Measurements from ENCODE around the gene GALNT2.

GALNT2 gene

DNA sequence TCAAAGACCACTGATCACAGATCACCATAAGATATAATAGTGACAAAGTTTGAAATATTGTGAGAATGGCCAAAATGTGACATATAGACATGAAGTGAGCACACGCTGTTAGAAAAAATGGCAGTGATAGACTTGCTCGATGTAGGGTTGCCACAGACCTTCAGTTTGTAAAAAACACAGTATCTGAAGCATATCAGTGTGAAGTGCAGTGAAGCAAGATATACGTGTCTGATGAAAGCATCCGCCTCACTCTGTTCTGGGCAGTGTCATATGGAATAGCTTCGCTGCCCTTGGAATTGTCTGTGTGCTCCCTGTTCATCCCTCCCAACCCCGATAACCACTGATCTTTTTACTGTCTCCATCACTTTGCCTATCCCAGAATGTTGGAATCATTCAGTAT, 50.7 kb downstream of the GALNT2 start:
- no peak for DNase-seq

DNA sequence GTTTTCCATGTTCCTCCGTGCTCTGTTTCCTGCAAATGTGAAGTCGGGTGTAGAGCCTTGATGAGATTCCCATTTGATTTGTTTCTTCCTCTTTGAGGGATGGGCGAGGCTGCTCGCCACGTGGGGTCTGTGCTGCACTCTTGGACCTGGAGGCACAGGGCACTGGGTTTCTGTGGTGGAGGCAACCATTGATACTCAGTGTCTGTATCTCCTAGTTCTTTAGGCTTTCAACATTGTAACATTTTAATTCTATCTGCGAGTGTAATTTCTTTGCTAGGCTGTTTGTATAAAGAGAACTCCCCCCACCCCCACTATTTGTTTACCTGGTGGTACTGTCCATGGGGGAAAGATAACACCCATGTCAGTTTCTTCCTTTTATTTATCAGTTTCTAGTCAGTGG, 52.3 kb downstream of the GALNT2 start:
- DNase-seq: no peak

DNA sequence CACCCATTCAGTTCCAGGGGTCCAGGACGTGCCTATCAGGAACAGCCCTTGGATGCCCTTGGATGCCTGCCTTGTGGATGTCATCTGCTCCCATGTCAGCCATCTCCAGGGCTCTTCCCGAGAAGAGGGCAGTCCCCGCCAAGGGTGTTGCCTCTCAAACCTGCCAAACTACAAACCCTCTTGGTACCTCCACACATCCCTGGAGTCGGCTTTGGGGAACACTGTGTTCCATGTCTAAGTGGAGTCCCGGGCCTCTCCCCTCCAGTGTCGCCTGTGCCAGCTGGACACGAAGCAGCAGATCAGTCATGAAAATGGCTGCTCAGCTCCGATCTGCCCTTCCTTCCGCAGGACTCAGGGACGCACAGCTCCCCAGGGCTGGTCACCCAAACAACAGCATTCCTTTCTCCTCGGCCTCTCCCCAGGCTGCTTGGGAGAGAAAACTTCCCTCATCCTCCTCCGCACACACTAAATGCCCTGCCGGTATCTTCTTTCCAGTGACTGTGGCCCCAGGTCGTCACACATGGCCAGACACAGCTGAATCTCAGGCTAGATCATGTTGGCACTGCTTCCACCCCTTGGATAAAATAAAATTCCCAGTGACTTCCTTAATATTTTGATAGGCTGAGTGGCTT, 53.4 kb downstream of the GALNT2 start:
- no peak for DNase-seq

DNA sequence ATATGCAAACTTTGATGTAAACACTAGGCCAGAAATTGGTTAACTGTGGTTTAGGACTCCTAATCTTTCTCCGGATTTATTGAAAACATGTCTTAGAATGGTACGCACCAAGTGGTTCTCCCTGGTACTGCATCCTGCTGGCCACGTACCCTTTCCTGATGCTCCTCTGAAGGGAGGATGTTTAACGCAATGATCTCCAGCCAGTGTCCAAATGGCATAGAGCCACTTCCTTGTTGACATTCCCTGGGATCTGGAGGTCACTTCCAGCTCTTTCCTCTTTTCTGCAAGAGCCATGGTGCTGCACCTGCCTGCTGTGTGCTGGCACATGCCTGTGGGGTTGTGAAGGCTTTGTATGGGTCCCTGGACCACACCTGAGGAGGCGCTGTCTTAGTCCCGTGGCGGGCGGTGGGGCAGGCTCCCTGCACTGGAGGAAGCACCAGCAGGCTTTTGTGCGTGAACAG, 53.9 kb downstream of the GALNT2 start:
- DNase-seq: no peak

DNA sequence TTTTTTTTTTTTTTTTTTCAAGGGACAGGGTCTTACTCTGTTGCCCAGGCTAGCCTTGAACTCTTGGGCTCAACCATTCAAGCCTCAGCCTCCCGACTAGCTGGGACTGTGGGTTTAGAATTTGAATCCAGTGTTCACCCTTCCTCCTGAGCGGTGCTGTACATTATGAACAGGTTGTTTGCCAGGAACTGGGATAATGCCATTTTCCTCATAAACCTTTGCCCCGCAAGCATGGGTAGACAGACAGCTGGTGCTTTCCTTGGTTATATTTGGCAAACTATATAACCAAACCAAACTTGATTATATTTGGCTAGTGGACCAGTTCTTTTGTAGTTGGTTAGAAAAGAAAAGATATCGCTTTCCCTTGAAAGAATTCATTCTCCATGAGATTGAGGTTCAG, 54.9 kb downstream of the GALNT2 start:
- DNase-seq: no peak

DNA sequence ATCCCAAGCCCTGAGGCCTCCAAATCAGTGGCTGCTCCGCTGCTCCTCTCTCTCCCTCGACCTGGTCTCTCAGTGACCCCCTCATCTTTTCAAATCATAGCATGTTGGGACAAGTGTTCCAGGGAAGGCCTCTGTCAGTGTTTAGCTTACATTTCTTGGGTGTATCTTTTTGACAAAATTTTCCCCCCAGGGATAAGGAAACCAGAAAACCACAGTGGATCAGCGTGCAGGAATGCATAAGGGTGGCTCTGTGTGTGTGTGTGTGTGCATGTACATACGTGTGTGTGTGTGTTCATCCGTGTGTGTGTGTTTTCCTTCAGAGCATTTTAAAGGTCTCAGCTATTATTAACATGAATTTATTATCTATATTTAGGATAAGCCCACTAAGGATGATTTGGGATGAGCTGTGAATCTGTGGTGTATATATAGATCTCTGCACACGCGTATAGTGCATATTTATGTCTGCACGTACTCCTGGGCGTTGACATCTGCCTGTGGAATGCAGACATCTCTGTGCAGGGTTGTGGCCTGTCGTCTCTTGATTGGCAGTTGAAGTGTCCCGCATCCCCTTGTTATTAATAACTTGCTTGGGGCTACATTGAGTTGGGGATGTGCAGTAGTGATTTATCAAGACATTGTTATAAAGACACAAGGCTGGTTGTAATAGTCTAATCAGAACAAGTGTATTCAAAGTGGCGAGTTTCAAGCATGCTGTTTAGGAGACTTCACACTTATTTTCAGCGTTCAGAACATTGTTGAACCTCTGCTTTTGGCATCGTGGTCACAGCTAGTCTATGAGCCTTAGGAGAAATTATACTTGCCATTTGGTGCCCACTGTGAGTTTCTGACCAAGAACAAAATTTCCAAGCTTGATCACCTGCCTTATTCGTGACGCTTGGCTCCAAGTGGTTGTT, 55.6 kb downstream of the GALNT2 start:
- no peak for DNase-seq

DNA sequence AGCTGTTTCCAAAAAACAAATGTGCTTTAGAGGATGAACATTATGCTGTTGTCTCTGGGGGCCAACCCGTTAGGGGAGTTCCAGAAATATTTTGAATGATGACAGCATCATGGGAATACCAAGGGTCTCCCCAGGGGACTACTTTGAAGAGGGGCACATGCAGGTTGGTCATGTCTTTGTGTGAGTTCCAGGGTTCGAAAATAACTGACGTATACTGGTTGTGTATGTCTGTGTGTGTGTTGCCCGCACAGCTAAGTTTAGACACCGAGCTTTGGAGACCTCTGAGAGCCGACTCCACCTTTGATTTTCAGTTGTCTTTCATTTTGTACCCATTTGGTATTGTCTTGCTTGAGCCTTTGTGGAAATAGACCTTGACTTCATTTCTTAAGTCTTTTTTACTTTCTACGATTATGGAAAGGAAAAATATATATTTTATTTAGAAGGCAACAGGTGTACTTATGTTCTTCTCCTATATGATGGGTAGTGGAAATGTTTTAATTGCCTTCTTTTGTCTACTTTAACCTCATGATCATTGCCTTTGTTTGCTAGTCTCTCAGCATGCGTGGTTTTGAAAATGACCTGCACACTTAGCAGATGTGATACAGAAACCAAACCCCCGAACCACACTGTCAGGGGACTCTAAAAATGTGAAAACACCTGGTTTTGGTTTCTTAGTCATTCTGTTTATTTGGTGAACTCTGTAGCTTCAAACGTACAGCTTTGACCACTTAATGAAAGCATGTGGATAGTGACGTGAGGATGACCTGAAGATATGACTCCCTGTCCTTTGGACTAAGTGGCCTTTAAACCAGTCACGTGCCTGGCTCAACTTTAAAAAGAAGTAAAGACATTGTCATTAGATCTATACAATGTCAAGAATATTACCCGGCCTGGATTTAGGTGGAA, 56.5 kb downstream of the GALNT2 start:
- no peak for DNase-seq

DNA sequence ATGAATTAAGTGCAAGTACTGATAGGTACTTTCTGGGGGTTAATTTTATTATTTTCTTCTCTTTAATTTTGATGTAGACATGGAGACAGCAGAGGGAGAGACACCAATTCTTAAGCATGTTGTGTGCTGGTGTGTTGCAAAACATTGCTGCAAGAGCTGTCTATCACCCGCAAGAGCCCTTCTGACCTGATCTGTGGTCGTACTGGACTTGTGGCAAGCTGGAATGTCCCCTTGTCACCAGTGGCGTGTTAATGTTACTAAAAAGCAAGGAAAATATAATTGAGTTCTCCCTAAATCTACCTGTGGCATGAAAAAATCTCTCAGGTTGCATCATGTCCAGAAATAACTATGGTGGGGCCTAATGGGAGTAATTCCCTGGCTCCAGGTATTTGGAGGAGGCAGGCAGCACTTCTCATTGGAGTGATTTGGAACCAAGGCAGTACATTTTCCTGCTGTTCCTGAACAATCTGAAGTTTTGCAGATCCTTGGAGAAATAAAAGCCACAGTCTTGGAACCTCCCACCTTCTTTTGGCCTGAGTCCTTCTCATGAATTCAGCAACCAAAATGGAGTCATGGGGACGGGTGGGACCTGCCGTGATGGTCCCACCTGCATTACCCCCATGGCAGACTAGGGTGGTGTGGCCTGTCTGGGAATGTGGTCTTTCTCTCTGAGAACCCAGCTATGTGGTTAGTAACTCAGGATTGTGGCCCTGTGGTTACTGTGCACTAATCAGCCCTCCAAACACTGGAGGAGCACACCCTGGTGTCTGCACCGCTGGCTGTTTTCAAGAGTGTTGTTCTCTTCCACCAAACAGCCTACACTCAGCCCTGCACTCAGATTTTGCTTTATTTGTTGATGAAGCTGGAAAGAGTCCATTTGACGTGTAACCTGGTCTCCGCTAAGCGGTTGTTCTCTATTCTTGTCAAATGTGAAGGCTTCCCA, 57.4 kb downstream of the GALNT2 start:
- no peak for DNase-seq

DNA sequence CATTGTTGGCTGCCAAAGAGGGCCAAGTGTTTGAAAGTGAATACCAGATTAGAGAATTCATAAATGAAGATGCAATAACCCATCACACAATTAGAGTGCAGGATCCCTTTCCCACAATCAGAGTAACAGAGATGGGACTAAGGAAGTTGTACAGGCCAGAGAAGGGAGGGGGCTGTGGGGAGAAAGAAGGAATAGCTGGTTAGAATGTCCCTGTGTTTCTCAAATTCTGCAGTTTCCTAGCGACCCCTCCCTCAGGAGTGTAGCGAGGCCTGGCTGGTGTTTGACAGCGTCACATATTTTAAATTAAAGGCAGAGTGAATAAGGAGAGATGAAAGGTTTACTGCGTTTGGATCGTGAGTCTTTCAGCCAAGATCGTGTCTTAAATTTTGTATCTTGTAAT, 58.1 kb downstream of the GALNT2 start:
- DNase-seq: no peak

DNA sequence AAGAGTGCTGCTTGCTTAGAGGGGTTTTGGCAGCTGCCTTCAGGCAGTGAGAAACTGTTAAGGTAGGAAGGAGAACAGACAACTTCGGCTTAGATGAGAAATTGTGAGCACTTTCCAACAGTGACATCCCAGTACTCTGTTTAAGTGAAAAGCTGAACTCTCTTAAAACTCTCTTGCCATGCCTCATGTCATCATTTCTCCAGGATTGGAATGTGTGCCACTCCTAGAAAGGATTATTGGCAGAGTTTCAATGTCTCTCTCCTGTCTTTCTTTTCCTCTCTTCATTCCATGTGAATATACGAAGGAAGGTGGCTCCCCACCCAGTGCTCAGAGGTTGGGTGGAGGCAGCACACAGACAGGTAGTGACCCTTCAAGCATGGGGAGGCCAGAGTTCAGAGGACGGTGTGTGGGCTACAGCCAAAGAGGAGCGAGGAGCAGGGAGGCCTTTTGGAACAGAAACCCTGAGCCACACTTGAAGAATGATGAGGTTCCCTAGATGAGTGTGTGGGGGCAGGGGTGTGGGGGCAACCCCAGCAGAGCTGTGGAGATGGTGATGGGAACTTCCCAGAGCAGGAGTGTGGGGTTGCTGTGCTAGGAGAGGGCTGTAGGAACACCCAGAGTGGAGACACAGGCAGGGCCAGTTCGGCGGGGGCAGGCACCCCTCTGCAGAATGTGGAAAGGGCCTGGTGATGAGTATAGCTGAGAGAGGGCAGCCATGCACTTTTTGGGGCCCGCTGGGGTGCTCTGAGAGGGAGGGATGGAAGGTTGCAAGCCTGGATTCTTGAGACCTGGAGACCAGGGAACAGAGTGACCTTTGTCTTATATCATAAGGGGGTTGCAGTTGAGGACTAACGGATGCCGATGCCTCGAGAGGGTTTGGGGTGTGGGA, 58.8 kb downstream of the GALNT2 start:
- no peak for DNase-seq

DNA sequence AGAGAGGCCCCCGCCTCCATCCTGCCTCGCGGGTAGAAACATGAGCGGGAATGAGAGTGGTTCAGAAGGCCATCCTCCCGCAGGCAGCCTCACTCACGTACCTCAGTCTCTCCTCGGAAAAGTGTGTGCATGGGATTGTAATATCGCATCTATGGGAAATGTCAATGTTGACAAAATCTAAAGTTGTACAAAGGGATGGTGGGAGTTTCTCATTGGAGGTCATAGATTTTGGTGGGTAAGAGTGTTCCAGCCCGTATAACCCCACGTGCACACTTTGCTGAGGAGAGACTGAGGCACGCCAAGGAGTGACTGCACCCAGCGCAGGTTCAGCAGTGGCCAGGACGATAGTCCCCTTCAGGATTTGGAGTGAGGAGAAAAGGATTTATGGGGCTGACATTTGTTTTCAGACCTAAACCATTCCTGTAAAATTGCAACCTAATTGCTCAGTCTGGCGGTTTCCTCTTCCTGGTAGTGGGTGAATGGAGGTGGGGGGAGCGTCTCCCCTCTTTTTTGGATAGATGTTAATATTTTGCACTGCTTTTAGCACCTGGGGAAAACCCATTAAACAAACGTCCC, 59.6 kb downstream of the GALNT2 start:
- DNase-seq: no peak

DNA sequence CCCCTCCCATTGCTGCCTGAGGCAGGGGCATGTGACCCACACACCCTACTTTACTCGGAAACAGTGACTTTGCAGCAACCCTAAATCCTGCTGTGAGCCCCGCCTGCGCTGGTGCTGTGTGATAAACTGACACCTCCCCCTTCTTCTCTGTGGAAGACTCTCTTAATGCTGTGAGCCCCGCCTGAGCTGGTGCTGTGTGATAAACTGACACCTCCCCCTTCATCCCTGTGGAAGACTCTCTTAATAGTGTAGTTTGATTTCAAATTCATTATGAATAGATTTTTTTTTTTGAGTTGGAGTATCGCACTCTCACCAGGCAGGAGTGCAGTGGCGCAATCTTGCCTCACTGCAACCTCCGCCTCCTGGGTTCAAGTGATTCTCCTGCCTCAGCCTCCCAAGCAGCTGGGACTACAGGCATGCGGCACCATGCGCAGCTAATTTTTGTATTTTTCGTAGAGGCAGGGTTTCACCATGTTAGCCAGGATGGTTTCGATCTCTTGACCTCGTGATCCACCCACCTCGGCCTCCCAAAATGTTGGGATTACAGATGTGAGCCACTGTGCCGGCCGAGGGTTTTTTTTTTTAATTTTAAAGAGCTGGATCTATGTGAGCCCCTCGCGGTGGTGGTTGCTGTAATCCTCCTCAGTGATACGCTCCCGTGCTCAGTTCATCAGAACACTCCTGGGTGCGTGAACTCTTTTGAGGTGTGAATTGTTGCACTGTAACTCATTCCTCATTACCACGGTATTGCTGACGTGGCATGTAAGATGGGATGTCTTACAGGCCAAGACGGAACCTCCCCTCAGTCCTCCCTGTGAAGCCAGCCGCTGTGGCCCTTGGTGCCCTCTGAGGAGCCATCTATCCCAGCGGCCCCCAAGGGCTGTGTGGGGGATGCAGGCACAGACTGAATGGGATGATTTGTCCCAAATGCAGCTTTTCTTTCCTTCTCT, 60.3 kb downstream of the GALNT2 start:
- DNase-seq: no peak

DNA sequence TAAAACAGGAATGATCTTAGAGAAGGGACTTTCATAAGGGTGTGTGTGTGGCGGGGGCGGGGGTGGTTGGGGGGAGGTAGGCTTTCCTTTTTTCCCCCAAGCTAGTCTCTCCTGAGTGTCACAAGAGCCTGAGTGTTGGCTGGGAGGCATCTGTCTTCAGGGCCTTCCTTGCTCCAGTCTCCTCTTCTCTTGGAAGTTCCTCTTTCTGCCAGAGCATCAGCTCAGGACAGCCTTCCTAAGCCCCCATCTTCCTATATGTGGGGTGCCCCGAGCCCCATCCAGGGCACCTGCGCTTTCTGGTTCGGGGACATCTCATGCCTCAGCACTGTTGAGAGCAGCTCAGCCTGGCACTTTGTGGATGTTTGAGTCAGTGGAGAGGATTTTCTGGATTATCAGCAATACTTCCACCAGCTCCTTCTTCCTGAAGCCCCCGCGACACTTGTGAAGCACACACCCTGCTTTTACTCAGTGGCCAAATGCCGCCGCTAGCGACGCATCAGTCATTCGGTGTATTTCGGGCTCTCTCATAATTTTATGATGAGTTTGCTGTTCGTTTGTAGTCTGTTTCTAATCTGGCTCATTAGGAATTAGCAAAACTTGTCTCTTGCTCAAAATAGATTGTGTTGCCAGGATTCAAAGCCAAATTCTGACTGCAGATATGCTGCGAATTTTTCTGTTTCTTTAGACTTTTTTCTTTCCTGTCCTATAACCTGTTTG, 61.7 kb downstream of the GALNT2 start:
- DNase-seq: no peak

DNA sequence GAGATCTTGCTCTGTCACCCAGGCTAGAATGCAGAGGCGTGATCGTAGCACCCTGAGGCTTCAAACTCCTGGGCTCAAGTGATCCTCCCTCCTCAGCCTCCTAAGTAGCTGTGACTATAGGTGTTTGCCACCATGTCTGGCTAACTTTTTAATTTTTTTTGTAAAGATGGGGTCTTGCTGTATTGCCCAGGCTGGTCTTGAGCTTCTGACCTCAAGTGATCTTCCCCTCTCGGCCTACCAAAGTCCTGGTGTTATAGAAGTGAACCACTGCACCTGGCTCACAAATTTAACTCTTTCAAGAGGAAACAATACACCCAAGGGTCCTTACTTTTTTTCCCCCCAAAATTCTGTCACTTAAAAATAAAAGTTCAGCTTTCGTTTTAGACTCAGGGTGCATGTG, 62.3 kb downstream of the GALNT2 start:
- no peak for DNase-seq

DNA sequence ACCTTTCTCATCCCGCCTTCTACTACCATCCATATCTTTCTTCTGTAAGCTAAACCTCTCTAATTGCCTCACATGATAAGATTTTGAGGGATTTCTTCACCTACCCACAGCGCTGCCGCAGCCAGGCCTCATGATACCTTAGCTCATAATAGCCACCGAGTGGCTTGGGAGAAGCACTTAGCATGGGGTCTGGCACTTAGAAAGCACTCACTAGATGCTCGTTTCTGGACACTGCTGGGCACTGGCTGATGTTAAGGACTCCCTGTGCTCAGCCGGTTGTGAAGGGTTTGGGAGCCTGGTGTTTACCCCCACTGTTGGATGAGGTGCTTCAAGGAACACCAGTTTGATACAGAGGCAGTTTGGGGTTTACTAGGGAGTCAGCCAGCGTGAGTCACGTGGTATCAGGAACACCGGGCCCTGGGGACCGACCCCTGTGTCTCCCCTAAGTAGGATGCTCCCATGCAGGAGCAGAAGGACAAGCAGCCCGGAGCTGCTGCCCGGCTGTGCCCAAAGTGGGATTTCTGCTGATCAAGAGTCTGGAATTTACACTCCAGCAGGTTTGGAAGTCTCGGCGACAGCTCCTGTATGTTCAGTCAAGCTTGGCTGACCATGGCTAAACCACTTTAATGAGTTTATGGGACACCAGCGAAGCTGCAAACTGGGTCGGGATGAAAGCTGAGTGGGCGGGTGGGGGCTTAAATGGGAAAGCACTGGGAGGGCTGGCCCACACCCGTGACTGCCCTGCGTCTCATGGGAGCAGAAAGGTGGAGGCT, 63.3 kb downstream of the GALNT2 start:
- no peak for DNase-seq

DNA sequence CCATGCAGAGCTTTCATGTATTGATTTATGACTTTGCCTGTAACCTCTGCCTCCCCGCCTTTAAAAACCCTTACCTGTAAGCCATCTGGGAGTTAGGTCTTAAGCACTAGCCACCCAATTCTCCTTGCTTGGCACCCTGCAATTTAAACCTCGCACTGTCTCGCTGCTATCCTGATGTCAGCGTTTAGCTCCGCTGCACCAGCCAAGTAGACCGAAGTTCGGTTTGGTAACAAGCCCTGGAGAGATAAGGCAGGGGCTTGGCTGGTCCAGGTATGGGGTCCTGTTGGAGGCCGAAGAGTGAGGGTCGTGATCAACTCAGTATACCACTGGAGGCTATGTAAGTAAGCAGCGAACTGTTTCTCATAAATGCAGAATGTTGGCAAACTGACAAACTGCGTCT, 64.4 kb downstream of the GALNT2 start:
- no peak for DNase-seq

DNA sequence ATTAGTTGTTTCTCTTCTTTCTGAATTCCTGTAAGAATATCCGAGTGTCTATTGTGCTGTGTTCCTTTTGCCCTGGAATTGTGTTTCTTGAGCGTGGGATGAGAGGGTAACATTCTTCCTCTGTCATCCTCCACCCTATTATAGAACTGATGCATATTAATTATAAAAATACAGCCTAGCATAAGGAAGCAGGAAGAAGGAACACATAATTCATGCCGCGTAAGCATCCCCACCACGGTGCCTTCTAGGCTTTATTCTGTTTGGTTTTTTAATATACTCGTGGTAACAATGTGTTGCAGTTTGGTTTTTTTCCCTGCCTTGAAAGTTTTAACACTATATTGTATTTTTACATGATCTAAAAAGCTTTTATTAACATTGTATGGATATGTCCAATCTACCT, 65.7 kb downstream of the GALNT2 start:
- no peak for DNase-seq

DNA sequence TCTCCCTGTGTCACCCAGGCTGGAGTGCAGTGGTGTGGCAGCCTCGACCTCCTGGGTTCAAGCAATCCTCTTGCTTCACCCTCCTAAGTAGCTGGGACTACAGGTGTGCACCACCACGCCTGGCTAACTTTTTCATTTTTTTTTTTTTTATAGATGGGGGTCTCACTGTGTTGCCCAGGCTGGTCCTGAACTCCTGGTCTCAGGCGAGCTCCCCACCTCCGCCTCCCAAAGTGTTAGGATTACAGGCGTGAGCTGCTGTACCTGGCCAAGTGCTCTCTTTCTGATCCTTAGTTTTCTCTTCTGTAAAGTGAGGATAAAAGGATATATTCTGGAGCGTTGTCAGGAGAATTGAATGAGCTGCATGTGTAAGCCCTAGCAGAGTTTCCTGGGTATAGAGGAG, 68.7 kb downstream of the GALNT2 start:
- DNase-seq: no peak
